Prostate gland (tissue), 2 donors: ENCODE measurements around the gene GNMT.

Experiments
- CTCF ChIP-seq, 4 experiments: fragments of 200-600 bp in 2 of 4; fragments of 450-650 bp in 2 of 4; sonication (generic) in 2 of 4; IDR thresholded peaks; 1 replicate in 3 of 4; 2 replicates in 1 of 4; pipeline ENCODE4 v1.5.1; 2016 to 2019; ENCODE audit warnings: antibody characterized with exemption in 4 of 4, mild to moderate bottlenecking in 2 of 4, moderate library complexity in 2 of 4
- POLR2A ChIP-seq: fragments of 450-650 bp; IDR thresholded peaks from one replicate; pipeline ENCODE4 v1.6.1; 2016; ENCODE audit warnings: antibody characterized with exemption, mild to moderate bottlenecking
- POLR2AphosphoS5 ChIP-seq: sonication (generic); formaldehyde crosslinking; IDR thresholded peaks from one replicate; pipeline ENCODE4 v1.6.1; 2017; ENCODE audit warnings: antibody characterized with exemption

GRCh38 chr6:42984001-42984923, 23.7 kb downstream of the GNMT start, which contains the start of gene PPP2R5D:
- TF ChIP-seq CTCF (IDR thresholded peaks at IDR 0.05) (peak in 3 of 4 experiments; percentile 14 to 64 (median 36)), POLR2AphosphoS5 (peak; percentile 97), POLR2A (peak; percentile 93)
